GM23338 (cell line): ENCODE results near the gene BCL2. TPM values are rescaled to one million over a fixed set of nuclear protein-coding genes. Genes with fewer than 3 reads are reported as not detected.

Source experiments
- ATAC-seq: fragments of 200-7000 bp; cut with Tn5 transposase; 3 replicates; pipeline ENCODE4 v1.9.1; 2020
- DNase-seq: peaks from one replicate; pipeline ENCODE4 v3.0.0-alpha.2; 2015; ENCODE audit warnings: low spot score
- H2AFZ ChIP-seq: fragments of 200-600 bp; sonication (generic); 2 replicates; pipeline ENCODE4 v1.8.0; 2016; ENCODE audit warnings: antibody characterized with exemption, mild to moderate bottlenecking, moderate library complexity
- H3F3A ChIP-seq: fragments of 200-600 bp; sonication (generic); replicated peaks from 2 replicates; pipeline ENCODE4 v1.8.0; 2017; ENCODE audit warnings: antibody characterized with exemption, mixed run types, low read depth
- H3K27ac ChIP-seq: fragments of 200-600 bp; sonication (generic); 2 replicates; pipeline ENCODE4 v1.6.1; 2016; ENCODE audit warnings: low read depth
- H3K27me3 ChIP-seq: fragments of 200-600 bp; sonication (generic); 2 replicates; pipeline ENCODE4 v1.8.0; 2016; ENCODE audit warnings: mild to moderate bottlenecking, mixed run types, moderate library complexity; ENCODE audit not compliant: insufficient read depth
- H3K36me3 ChIP-seq: fragments of 200-600 bp; sonication (generic); 2 replicates; pipeline ENCODE4 v1.8.0; 2016; ENCODE audit warnings: mild to moderate bottlenecking; ENCODE audit not compliant: insufficient read depth
- H3K4me1 ChIP-seq: fragments of 200-600 bp; sonication (generic); 2 replicates; pipeline ENCODE4 v1.8.0; 2016; ENCODE audit warnings: mild to moderate bottlenecking, moderate library complexity; ENCODE audit not compliant: insufficient read depth
- H3K4me2 ChIP-seq: fragments of 200-600 bp; sonication (generic); 2 replicates; pipeline ENCODE4 v1.7.1; 2017; ENCODE audit warnings: mixed run types
- H3K4me3 ChIP-seq: fragments of 200-600 bp; sonication (generic); 2 replicates; pipeline ENCODE4 v1.6.1; 2016; ENCODE audit warnings: mixed run types
- H3K79me2 ChIP-seq: fragments of 200-600 bp; sonication (generic); replicated peaks from 2 replicates; pipeline ENCODE4 v1.8.0; 2017; ENCODE audit warnings: mild to moderate bottlenecking; ENCODE audit not compliant: insufficient read depth
- H3K9me2 ChIP-seq: fragments of 200-600 bp; sonication (generic); 2 replicates; pipeline ENCODE4 v1.8.0; 2017; ENCODE audit not compliant: insufficient read depth
- H4K20me1 ChIP-seq: fragments of 200-600 bp; sonication (generic); replicated peaks from 2 replicates; pipeline ENCODE4 v1.8.0; 2017; ENCODE audit warnings: mild to moderate bottlenecking; ENCODE audit not compliant: insufficient read depth
- H3K27ac Mint-ChIP-seq: 2 replicates; pipeline ENCODE4 v1.8.0; 2020; ENCODE audit warnings: inconsistent platforms, mild to moderate bottlenecking, moderate library complexity, mixed read lengths
- H3K27me3 Mint-ChIP-seq: 3 replicates; pipeline ENCODE4 v1.8.0; 2022; ENCODE audit warnings: low read depth, mild to moderate bottlenecking, moderate library complexity, mixed read lengths, inconsistent platforms; ENCODE audit not compliant: insufficient read depth, poor library complexity
- H3K36me3 Mint-ChIP-seq: 3 replicates; pipeline ENCODE4 v1.8.0; 2021; ENCODE audit warnings: low read depth, mild to moderate bottlenecking, inconsistent platforms, moderate library complexity, mixed read lengths
- H3K4me1 Mint-ChIP-seq: 3 replicates; pipeline ENCODE4 v1.8.0; 2020; ENCODE audit warnings: mild to moderate bottlenecking, inconsistent platforms, mixed read lengths
- H3K4me3 Mint-ChIP-seq: 3 replicates; pipeline ENCODE4 v1.8.0; 2021; ENCODE audit warnings: moderate library complexity, mild to moderate bottlenecking, inconsistent platforms, mixed read lengths
- H3K9me3 Mint-ChIP-seq: 3 replicates; pipeline ENCODE4 v1.8.0; 2020; ENCODE audit warnings: moderate library complexity, mild to moderate bottlenecking, inconsistent platforms, mixed read lengths
- ETS1 ChIP-seq: IDR thresholded peaks from 2 replicates; pipeline ENCODE4 v1.6.1; 2016; ENCODE audit warnings: antibody characterized with exemption
- JUNB ChIP-seq: IDR thresholded peaks from one replicate; pipeline ENCODE4 v1.6.1; 2016; ENCODE audit warnings: antibody characterized with exemption; ENCODE audit not compliant: unreplicated experiment
- POLR2AphosphoS5 ChIP-seq: IDR thresholded peaks from 2 replicates; pipeline ENCODE4 v1.6.1; 2016; ENCODE audit warnings: antibody characterized with exemption, low read depth
- STAT1 ChIP-seq: IDR thresholded peaks from one replicate; pipeline ENCODE4 v1.6.1; 2016; ENCODE audit warnings: antibody characterized with exemption; ENCODE audit not compliant: unreplicated experiment
- polyA plus RNA-seq: library from polyadenylated mRNA; unstranded; fragments of >200 nt; fragmentation: Nextera tagmentation; extraction: Ambion mirVana; gene quantifications from 2 replicates; pipeline ENCODE4 v1.2.1, GENCODE V29; 2016
- total RNA-seq: library from RNA; depleted of rRNA; stranded (reverse); fragments of >200 nt; shearing (Covaris generic); gene quantifications from 2 replicates; pipeline ENCODE4 v1.2.3, GENCODE V29; 2014
- TF ChIP-seq, protein P1 (sequence below): fragments of 250-450 bp; sonication (Bioruptor Pico); IDR thresholded peaks from 2 replicates; pipeline ENCODE4 v1.5.0; 2020; ENCODE audit warnings: mild to moderate bottlenecking, moderate library complexity
- TF ChIP-seq, protein P2 (sequence below), 2 experiments: fragments of 200-600 bp in 1 of 2; sonication (generic) in 1 of 2; conservative IDR thresholded peaks; 2 replicates each; pipeline versions ENCODE4 v1.5.1 to v1.6.1; 2016 to 2017; ENCODE audit warnings: antibody characterized with exemption in 2 of 2, low read depth in 2 of 2, mild to moderate bottlenecking in 2 of 2, moderate library complexity in 1 of 2

The BCL2 gene
- total and polyA plus RNA-seq, 2 experiments from 2014 or later: 1.2 to 4.0 TPM

DNA sequence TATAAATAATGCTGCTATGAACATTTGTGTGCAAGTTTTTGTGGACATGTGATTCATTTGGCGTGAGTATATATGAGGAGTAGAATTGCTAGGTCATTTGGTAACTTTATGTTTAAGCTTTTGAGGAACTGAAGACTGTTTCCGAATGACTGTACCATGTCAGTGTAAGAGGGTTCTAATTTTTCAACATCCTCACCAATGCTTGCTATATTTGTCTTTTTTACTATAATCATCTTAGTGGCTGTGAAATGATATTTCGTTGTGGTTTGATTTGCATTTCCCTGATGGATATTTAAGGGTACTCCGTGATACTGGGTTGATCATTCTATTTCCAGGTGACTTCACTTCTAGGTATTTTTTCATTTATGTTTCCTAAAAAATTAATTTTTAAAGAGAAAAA lies 241.1 kb downstream of the BCL2 start (continued):
- TF ChIP-seq, protein P1, sequence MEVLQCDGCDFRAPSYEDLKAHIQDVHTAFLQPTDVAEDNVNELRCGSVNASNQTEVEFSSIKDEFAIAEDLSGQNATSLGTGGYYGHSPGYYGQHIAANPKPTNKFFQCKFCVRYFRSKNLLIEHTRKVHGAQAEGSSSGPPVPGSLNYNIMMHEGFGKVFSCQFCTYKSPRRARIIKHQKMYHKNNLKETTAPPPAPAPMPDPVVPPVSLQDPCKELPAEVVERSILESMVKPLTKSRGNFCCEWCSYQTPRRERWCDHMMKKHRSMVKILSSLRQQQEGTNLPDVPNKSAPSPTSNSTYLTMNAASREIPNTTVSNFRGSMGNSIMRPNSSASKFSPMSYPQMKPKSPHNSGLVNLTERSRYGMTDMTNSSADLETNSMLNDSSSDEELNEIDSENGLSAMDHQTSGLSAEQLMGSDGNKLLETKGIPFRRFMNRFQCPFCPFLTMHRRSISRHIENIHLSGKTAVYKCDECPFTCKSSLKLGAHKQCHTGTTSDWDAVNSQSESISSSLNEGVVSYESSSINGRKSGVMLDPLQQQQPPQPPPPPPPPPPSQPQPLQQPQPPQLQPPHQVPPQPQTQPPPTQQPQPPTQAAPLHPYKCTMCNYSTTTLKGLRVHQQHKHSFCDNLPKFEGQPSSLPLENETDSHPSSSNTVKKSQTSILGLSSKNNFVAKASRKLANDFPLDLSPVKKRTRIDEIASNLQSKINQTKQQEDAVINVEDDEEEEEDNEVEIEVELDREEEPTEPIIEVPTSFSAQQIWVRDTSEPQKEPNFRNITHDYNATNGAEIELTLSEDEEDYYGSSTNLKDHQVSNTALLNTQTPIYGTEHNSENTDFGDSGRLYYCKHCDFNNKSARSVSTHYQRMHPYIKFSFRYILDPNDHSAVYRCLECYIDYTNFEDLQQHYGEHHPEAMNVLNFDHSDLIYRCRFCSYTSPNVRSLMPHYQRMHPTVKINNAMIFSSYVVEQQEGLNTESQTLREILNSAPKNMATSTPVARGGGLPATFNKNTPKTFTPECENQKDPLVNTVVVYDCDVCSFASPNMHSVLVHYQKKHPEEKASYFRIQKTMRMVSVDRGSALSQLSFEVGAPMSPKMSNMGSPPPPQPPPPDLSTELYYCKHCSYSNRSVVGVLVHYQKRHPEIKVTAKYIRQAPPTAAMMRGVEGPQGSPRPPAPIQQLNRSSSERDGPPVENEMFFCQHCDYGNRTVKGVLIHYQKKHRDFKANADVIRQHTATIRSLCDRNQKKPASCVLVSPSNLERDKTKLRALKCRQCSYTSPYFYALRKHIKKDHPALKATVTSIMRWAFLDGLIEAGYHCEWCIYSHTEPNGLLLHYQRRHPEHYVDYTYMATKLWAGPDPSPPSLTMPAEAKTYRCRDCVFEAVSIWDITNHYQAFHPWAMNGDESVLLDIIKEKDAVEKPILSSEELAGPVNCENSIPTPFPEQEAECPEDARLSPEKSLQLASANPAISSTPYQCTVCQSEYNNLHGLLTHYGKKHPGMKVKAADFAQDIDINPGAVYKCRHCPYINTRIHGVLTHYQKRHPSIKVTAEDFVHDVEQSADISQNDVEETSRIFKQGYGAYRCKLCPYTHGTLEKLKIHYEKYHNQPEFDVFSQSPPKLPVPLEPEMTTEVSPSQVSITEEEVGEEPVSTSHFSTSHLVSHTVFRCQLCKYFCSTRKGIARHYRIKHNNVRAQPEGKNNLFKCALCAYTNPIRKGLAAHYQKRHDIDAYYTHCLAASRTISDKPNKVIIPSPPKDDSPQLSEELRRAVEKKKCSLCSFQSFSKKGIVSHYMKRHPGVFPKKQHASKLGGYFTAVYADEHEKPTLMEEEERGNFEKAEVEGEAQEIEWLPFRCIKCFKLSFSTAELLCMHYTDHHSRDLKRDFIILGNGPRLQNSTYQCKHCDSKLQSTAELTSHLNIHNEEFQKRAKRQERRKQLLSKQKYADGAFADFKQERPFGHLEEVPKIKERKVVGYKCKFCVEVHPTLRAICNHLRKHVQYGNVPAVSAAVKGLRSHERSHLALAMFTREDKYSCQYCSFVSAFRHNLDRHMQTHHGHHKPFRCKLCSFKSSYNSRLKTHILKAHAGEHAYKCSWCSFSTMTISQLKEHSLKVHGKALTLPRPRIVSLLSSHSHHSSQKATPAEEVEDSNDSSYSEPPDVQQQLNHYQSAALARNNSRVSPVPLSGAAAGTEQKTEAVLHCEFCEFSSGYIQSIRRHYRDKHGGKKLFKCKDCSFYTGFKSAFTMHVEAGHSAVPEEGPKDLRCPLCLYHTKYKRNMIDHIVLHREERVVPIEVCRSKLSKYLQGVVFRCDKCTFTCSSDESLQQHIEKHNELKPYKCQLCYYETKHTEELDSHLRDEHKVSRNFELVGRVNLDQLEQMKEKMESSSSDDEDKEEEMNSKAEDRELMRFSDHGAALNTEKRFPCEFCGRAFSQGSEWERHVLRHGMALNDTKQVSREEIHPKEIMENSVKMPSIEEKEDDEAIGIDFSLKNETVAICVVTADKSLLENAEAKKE (CRISPR knock-in tag): no peak

DNA sequence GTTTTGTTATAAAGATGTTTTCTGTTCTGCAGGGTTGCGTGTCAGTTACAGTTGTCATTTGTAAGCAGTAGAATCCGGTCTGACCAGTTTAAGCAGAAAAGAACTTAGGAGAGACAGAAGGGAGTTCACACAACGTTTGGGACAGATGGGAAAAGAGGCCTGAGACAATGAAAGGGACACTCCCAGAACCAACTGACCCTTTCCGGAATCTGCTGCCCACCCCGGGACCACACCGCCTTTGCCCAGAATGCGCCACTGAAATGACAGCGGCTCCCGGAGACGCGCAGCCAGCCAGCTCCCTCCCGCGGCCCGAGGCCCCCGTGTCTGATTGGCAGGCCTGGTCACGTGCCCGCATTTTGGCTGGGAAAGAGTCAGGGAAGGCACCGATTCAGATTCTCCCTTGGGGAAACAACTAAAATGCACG lies 244.6 kb downstream of the BCL2 start:
- H3K4me3 ChIP-seq: peak overlapping the region; percentile 51
- Mint-ChIP-seq H3K36me3 (no peaks in the 10 kb centered on the region), H3K4me3 (peak overlapping the region; percentile 83), H3K9me3 (no peaks in the 10 kb centered on the region; the same call in 2 of the 3 replicates), H3K27me3 (peaks cover 2% of the 10 kb centered on the region), H3K4me1 (peaks cover 5% of the 10 kb centered on the region; the same call in 2 of the 3 replicates), H3K27ac (peak overlapping the region; percentile 79)
- H3K27me3 ChIP-seq: no peaks in the 10 kb centered on the region
- TF ChIP-seq STAT1 (no peak), JUNB (no peak), POLR2AphosphoS5 (peak; percentile 21; the same call in 1 of the 2 replicates)
- H3K4me1 ChIP-seq: no peaks in the 10 kb centered on the region
- peak overlapping the region; percentile 47; the same call in 1 of the 2 replicates for H2AFZ ChIP-seq
- H3K9me2 ChIP-seq: no peaks in the 10 kb centered on the region
- H3K36me3 ChIP-seq: no peaks in the 10 kb centered on the region
- peak overlapping the region; percentile 75 for H3K4me2 ChIP-seq
- ATAC-seq (peak; percentile 94), DNase-seq (peak; percentile 87)
- H4K20me1 ChIP-seq: no peaks in the 10 kb centered on the region
- H3K79me2 ChIP-seq: no peaks in the 10 kb centered on the region
- H3K27ac ChIP-seq: 0 out of 2 replicates have a peak overlapping the region, but pooled peaks have one; percentile 1
- H3F3A ChIP-seq: no peaks in the 10 kb centered on the region

GRCh38 chr18:63073481-63073880 lies 246.1 kb downstream of the BCL2 start:
- no peaks in the 10 kb centered on the region for H4K20me1 ChIP-seq
- ATAC-seq: no peak

More at GRCh38 chr18:63073481-63073880, 246.1 kb downstream of the BCL2 start:
- no peaks in the 10 kb centered on the region for H3K9me3 Mint-ChIP-seq
- no peak overlapping the region for H3K4me3 Mint-ChIP-seq
- no peak for DNase-seq
- no peaks in the 10 kb centered on the region; the same call in 1 of the 2 replicates for H3K9me2 ChIP-seq
- H3K36me3 ChIP-seq: no peaks in the 10 kb centered on the region
- no peak for TF ChIP-seq ETS1
- TF ChIP-seq, protein P2, sequence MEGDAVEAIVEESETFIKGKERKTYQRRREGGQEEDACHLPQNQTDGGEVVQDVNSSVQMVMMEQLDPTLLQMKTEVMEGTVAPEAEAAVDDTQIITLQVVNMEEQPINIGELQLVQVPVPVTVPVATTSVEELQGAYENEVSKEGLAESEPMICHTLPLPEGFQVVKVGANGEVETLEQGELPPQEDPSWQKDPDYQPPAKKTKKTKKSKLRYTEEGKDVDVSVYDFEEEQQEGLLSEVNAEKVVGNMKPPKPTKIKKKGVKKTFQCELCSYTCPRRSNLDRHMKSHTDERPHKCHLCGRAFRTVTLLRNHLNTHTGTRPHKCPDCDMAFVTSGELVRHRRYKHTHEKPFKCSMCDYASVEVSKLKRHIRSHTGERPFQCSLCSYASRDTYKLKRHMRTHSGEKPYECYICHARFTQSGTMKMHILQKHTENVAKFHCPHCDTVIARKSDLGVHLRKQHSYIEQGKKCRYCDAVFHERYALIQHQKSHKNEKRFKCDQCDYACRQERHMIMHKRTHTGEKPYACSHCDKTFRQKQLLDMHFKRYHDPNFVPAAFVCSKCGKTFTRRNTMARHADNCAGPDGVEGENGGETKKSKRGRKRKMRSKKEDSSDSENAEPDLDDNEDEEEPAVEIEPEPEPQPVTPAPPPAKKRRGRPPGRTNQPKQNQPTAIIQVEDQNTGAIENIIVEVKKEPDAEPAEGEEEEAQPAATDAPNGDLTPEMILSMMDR (conservative IDR thresholded peaks at IDR 0.05; ENCODE audit: low read depth in 2 of 2): peak in 1 of 2 experiments; percentile 30; a peak in 3 of 4 replicates
- no peak overlapping the region for H3K4me2 ChIP-seq
- H2AFZ ChIP-seq: no peak overlapping the region
- H3K4me1 ChIP-seq: no peaks in the 10 kb centered on the region
- H3K79me2 ChIP-seq: no peaks in the 10 kb centered on the region
- no peak overlapping the region for H3K27ac ChIP-seq
- H3K27me3 ChIP-seq: no peaks in the 10 kb centered on the region
- peaks cover 5% of the 10 kb centered on the region; the same call in 2 of the 3 replicates for H3K4me1 Mint-ChIP-seq
- H3K4me3 ChIP-seq: no peak overlapping the region
- no peaks in the 10 kb centered on the region for H3K36me3 Mint-ChIP-seq
- peaks cover 2% of the 10 kb centered on the region for H3K27me3 Mint-ChIP-seq
- no peak overlapping the region for H3K27ac Mint-ChIP-seq
- no peaks in the 10 kb centered on the region for H3F3A ChIP-seq
